NCI-H2029 (cell line): ENCODE data around the gene MUSTN1.

Source experiments
- DNase-seq: peaks from one replicate; lab custom pipeline; 2025; lab: John Stamatoyannopoulos, UW

The MUSTN1 gene

GRCh38 chr3:52834871-52835501 is at the start of gene MUSTN1:
TSS of gene MUSTN1 (minus strand) at chr3:52835019. CDS start at chr3:52834948, 71 bp downstream.
- DNase-seq: no peak

DNA sequence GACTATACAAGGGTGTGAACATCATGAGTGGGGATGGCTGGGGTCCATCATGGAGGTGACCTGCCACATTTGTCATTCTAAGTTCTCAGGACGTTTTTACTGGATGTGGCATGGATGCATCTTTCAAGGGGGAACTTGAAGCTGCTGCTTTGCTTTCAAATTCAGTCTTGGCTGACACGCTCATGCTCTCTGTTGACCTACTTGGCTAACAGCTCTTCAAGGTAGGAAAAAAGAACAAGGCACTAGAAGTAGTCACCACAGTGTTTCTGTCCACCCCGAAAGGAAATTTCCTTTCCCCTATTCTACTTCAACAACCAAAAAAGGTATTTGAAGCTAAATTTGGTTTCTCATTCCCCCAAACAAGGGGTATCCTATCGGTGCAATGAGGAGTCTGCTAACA is 47.6 kb upstream of the MUSTN1 start:
- no peak for DNase-seq

DNA sequence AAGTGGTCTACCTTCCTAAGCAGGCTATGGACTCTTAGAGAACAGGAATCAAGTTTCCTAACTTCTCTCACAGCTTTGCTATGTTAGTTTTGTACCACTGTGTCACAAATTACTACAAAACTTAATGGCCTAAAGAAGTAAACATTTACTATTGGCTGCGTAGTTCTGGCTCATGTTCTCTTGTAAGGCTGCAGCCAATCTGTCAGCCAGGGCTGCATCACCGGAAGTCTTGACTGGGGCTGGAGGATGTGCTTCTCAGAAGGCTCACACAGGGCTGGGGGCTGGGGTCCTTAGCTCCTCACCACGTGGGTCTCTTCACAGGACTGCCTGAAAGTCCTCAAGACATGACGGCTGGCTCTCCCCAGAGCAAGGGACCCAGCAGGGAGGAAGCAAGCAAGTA is 47.1 kb upstream of the MUSTN1 start:
- no peak for DNase-seq

- DNase-seq: no peak
These were observed 45.7 kb upstream of the MUSTN1 start for GRCh38 chr3:52880474-52880873.

DNA sequence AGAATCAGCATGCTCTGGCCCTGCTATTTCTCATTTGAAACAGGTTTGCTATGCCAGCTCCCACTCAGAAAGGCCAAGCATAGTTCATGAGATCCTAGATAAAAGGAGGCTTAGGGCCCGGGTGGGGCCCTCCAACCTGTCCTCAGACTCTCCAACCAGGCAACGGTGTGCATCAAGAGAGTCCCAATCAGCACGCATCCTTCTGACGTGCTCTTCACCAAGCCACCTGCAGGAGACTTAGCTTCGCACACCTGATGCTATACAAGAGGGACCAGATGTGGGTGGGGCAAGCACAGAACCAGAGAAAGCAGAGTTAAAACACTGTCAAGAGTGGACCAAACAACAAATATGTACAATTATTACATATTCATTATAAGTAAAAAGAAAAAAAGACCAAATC is 45.2 kb upstream of the MUSTN1 start:
- no peak for DNase-seq

DNA sequence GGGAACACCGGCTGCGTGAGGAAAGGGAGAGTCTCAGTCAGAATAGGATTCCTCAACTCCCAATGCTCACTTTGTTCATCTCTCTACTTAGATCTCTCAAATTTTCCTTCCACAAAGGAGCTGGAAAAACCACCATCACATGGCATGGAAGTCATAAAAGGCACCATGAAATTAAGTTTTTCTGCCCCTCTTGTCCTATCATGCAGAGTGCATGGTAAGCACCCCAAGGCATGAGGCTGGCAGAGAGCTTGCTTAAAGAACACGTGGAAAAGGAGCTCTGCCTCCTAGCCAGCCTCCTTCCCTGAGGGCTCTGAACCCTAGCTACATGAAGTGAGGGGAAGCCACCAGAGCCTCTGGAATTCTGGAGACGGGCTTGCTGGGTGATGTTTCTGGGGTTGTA is 44.8 kb upstream of the MUSTN1 start:
- no peak for DNase-seq

DNA sequence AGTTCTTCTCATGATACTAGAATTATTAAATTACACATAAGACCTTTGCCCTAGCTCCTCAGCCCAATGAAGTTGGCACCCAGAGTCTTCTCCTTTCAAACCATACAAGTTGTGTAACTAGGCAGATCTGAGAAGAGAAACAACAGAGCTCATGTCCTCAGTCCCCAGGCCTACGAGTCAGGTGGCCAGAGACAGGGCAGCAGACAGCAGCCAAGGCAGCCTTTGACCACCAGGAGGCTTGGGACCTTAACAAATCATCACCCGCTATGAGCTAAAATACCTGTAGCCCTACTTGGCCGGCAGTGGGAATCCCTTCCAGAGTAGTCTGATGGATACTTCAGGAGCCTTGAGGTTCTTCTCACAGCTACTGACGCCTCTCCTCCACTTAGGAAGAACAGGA is 44.3 kb upstream of the MUSTN1 start:
- DNase-seq: no peak

DNA sequence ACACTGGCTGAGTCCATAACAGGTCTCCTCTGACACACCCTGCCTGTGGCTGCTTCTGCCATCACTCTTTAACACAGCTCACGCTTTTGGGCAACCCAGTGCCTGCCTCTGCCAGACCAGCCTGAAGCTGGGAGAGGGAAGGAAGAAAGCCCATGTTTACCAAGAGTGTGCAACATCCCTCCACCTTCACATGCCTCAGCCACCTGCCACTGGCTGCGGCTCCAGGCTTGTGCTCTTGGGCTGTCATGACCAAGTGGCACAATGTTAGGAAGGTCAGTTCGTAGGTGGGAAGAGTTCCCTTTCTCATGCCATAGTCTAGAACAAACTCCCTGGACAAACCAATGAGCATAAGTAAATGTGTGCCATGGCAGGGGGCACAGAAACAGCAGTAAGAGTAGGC is 42.3 kb upstream of the MUSTN1 start:
- no peak for DNase-seq

DNA sequence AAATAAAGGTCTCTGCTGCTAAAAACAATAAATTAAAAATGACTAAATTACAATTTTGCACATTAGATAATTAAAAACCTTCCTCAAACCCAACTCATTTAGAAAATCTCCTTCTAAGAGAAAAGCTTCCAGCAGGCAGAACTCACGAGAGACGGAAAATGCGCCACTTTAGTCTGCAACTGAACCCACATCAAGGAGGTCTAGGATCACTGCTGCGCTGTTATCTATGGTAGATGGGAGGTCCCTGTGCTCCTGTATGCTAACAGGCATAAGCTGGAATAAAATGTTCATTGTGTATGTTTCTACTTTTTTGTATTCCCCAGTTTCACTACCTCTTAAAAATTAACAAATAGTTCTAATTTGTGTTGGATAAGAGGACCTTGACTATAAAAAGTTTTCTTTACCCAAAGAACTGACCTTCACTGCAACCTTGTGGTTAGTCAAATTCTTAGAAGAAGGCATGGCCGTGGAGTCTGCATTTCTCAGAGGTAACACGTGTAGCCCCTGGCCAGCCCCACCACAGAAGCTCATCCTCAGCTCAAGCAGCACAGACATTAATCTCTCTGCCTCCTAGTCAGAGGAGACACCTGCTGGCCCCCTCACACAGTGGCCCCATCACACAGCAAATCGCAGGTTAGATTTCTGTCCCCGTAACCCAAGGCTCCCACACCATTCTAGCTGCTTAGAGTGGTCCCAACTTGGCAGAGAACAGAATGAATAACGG is 40.2 kb upstream of the MUSTN1 start:
- DNase-seq: no peak

- DNase-seq: no peak
These were observed 39.4 kb upstream of the MUSTN1 start for GRCh38 chr3:52874160-52874701.

DNA sequence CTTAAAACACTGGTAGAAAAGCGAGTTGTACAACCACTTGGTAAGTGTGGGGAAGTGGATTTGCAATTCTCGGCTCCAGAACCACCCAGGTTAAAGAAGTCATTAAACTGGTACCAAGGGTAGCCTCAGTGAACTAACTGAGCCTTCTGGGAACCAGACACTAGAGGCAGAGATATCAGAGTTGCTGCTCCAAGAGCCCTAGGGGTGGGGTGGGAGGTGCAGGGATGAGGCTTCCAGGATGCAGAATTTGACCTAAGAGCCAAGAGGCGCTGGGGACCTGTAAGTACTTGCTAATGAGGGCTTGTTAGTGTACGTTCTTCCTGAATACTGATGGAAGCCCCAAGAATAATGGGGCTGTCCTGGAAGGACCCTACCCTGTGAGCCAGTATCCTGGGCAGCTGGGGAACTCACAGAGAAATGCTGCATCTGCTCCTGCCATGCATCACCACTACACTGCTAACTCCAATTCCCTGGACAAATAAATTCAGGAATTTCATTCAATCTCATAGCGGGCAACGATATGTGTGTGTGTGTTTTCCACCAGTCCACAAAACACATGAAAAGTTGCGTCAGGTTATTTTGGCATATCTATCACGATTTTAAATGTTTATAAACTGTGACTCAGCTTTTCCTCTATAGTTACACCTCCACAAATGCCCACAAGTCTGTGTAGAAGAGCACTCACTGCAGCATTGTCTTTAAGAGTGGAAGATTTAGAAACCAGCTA is 38.8 kb upstream of the MUSTN1 start:
- DNase-seq: no peak

DNA sequence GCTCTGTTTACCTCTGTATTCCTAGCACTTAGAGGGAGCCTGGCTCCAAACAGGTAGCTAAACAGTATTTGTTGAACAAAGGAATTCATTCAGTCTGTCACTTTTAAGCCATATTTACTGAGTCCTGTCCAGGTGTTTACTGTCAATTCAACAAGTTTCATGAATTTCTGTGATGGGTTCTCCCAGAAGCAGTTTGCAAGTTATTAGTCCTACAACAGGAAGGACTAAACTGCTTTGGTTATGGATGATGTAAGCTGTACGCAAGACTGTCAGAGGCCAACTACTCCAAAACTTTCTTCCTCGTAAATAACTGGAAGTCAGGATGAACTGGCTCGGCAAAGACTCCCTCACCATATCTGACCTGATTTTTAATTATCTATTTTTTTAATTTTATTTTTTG is 37.4 kb upstream of the MUSTN1 start:
- DNase-seq: no peak

DNA sequence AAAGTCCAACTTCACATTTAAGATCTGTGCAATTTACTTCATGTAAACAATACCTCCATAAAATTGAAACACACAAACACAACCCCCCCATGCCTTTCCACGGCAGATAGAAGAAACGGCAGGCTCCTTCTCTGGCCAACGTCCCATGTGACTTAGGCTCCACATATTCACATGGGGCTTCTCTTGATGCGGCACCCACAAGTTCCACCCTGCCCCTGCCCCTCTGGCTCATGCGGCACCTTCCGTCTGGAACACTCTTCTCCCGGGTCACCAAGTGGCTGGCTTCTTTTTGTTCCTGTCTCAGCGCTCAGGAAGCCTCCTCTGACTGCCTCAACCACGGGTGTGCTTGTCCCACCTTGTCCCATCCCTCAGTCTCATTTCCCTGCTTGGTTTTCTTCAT is 36.9 kb upstream of the MUSTN1 start:
- DNase-seq: no peak

- no peak for DNase-seq
These were observed 35.7 kb upstream of the MUSTN1 start for GRCh38 chr3:52870471-52870870.

- peak; percentile 39 for DNase-seq
These were observed 31.6 kb upstream of the MUSTN1 start for GRCh38 chr3:52866427-52866826.

- DNase-seq: no peak
These were observed 31.2 kb upstream of the MUSTN1 start for GRCh38 chr3:52865994-52866393.

DNA sequence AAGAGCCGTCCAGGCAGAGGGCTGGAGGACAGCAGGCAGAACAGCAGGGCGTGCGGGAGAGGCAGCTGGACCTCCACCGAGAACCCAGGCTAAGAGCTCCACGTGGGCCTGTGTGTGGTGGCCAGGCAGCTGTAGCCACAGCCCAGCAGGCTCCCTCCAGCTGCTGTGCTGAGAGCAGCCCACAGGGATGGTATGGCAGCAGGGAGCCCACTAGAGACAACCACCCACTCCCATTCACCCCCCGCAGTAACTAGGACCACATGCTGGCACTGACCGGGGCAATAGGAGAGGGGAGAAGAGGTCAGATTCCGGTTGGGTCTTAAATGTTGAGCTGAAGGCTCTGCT is 25.6 kb upstream of the MUSTN1 start:
- DNase-seq: no peak

- peak; percentile 14 for DNase-seq
These were observed 25.0 kb upstream of the MUSTN1 start for GRCh38 chr3:52859686-52860423.

- DNase-seq: no peak
These were observed 23.0 kb upstream of the MUSTN1 start for GRCh38 chr3:52857864-52858263.

GRCh38 chr3:52857133-52857532 is 22.3 kb upstream of the MUSTN1 start:
- DNase-seq: no peak

DNA sequence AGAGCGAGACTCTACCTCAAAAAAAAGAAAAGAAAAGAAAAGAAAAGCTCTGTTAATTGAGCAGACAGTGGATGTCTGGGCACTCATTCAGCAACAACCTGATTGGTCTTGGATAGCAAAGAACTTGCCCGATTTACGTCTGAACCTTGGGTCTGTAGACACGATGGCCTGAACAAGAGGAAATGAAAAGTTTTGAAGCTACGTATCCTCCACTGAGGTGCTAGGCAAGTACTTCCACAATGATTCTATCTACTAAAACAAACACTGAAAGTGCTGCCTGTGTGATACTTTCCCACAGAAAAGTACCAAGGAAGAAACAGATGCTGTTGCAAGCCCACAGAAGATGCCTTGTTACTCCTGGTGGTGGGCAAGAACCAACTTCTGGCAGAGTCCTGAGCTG is 21.8 kb upstream of the MUSTN1 start:
- DNase-seq: no peak

DNA sequence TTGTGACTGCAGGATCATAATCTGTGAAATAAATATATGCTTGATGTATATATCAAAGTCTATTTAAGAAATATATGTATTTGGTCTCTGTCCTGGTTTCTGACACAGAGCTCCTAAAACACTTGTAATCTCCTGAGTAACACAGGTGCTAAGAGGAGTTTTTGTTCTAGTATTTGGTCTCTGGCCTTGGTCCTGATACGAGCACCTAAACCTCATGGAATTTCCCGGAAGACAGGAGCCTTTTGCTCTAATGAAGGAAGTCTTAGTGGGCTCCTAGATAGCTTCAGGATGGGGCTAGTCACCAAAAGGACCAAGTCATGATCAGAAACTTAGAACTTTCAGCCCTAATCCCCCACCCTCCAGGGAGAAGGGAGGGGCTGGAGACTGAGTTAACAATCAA is 19.2 kb upstream of the MUSTN1 start:
- DNase-seq: no peak
